Neutrophil (primary cell): ENCODE results near the gene USP13.

ENCODE experiments used
- H3K27ac ChIP-seq: fragments of 200-600 bp; sonication (generic); 2 replicates; pipeline ENCODE4 v1.5.1; 2016; ENCODE audit warnings: mild to moderate bottlenecking, moderate library complexity
- H3K27me3 ChIP-seq: fragments of 200-600 bp; sonication (generic); 2 replicates; pipeline ENCODE4 v1.6.0; 2016; ENCODE audit warnings: mild to moderate bottlenecking
- H3K36me3 ChIP-seq: fragments of 200-600 bp; sonication (generic); 2 replicates; pipeline ENCODE4 v1.5.1; 2017
- H3K4me1 ChIP-seq, 2 experiments: fragments of 200-600 bp in 1 of 2; sonication (generic) in 1 of 2; 1 replicate in 1 of 2; 2 replicates in 1 of 2; pipeline versions ENCODE4 v1.5.1 to v1.6.1; 2013 to 2016; ENCODE audit warnings: low read depth in 1 of 2, low read length in 1 of 2, mild to moderate bottlenecking in 1 of 2, moderate library complexity in 1 of 2; ENCODE audit not compliant: control insufficient read depth in 1 of 2, insufficient read depth in 1 of 2
- H3K4me3 ChIP-seq, 2 experiments: fragments of 200-600 bp in 1 of 2; sonication (generic) in 1 of 2; 1 replicate in 1 of 2; 2 replicates in 1 of 2; pipeline ENCODE4 v1.5.1; 2013 to 2016; ENCODE audit warnings: low read depth in 1 of 2, low read length in 1 of 2, mild to moderate bottlenecking in 1 of 2, moderate library complexity in 1 of 2
- H3K9me3 ChIP-seq: fragments of 200-600 bp; sonication (generic); 2 replicates; pipeline ENCODE4 v1.5.1; 2016
- TF ChIP-seq, protein P1 (sequence below): fragments of 200-600 bp; sonication (generic); IDR thresholded peaks from 2 replicates; pipeline ENCODE4 v1.5.1; 2016; ENCODE audit warnings: antibody characterized with exemption

USP13 gene

GRCh38 chr3:179812096-179812382 is 159.2 kb downstream of the USP13 start:
- no peaks in the 10 kb centered on the region for H3K27me3 ChIP-seq
- H3K9me3 ChIP-seq, result no peaks in the 10 kb centered on the region
- no peak overlapping the region for H3K27ac ChIP-seq
- H3K4me1 ChIP-seq, result no peaks in the 10 kb centered on the region
- TF ChIP-seq, protein P1, sequence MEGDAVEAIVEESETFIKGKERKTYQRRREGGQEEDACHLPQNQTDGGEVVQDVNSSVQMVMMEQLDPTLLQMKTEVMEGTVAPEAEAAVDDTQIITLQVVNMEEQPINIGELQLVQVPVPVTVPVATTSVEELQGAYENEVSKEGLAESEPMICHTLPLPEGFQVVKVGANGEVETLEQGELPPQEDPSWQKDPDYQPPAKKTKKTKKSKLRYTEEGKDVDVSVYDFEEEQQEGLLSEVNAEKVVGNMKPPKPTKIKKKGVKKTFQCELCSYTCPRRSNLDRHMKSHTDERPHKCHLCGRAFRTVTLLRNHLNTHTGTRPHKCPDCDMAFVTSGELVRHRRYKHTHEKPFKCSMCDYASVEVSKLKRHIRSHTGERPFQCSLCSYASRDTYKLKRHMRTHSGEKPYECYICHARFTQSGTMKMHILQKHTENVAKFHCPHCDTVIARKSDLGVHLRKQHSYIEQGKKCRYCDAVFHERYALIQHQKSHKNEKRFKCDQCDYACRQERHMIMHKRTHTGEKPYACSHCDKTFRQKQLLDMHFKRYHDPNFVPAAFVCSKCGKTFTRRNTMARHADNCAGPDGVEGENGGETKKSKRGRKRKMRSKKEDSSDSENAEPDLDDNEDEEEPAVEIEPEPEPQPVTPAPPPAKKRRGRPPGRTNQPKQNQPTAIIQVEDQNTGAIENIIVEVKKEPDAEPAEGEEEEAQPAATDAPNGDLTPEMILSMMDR, result no peak
- no peaks in the 10 kb centered on the region for H3K36me3 ChIP-seq
- no peak overlapping the region for H3K4me3 ChIP-seq

- no peaks in the 10 kb centered on the region for H3K4me1 ChIP-seq
- no peak overlapping the region for H3K27ac ChIP-seq
- TF ChIP-seq, protein P1, result no peak
- peaks cover 33% of the 10 kb centered on the region for H3K27me3 ChIP-seq
- no peak overlapping the region for H3K4me3 ChIP-seq
- no peaks in the 10 kb centered on the region for H3K36me3 ChIP-seq
- H3K9me3 ChIP-seq, result no peaks in the 10 kb centered on the region
Observed at GRCh38 chr3:179819379-179819778, 166.5 kb downstream of the USP13 start.

DNA sequence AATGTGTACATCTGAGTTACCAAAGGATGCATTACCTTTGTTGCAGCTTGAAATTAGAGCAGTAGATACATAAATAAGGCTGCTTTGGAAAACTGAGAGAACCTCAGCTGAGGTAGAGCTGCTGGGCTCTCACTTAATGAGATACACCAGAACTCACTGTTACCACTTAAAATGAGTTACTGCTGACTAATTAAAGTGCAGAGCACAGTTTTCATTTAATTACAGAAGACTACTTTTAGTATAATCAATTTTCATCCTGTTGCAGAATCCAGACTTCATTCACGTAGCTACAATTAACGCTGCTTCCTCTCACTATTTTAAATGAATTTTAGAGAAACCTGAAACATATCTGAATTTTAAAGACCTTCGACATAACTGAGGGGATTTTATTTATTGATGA is 169.5 kb downstream of the USP13 start:
- H3K9me3 ChIP-seq, result no peaks in the 10 kb centered on the region
- H3K27ac ChIP-seq, result no peak overlapping the region
- peaks cover 33% of the 10 kb centered on the region for H3K27me3 ChIP-seq
- no peak overlapping the region for H3K4me3 ChIP-seq
- no peaks in the 10 kb centered on the region for H3K4me1 ChIP-seq
- no peaks in the 10 kb centered on the region for H3K36me3 ChIP-seq
- TF ChIP-seq, protein P1, result no peak

- H3K9me3 ChIP-seq, result no peaks in the 10 kb centered on the region
Observed at GRCh38 chr3:179825527-179826246, 172.8 kb downstream of the USP13 start.

GRCh38 chr3:179826247-179826637 is 173.4 kb downstream of the USP13 start:
- TF ChIP-seq, protein P1, result no peak
- Histone ChIP-seq H3K27me3 (peaks cover 22% of the 10 kb centered on the region), H3K9me3 (no peaks in the 10 kb centered on the region), H3K36me3 (no peaks in the 10 kb centered on the region), H3K27ac (no peak overlapping the region), H3K4me3 (no peak overlapping the region), H3K4me1 (no peaks in the 10 kb centered on the region)

More at GRCh38 chr3:179825527-179826246, 172.8 kb downstream of the USP13 start:
- TF ChIP-seq, protein P1, result no peak
- Histone ChIP-seq H3K27ac (no peak overlapping the region), H3K27me3 (peaks cover 27% of the 10 kb centered on the region), H3K4me1 (no peaks in the 10 kb centered on the region), H3K36me3 (no peaks in the 10 kb centered on the region), H3K4me3 (no peak overlapping the region)

DNA sequence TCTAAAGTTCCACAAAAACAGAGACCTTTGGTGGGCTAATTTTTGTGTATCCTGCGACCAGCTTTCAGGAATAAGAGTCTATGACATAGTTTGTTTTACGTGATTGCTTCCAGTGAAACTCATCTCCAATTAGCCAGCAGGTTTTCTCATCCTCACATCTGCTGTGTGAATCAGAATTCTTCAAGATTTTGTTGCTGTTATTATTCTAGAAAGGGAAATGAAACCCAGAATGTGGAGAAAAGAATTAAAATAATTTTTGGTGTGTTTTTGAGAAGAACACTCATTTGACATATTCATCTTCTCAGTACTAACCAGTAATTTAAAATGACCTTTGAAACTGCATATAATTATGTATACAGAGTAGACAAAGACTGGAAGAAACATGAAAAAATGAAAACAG is 175.9 kb downstream of the USP13 start:
- no peak overlapping the region for H3K27ac ChIP-seq

More for the DNA sequence above, 175.9 kb downstream of the USP13 start:
- no peak overlapping the region for H3K4me3 ChIP-seq
- TF ChIP-seq, protein P1, result no peak
- H3K9me3 ChIP-seq, result no peaks in the 10 kb centered on the region
- H3K4me1 ChIP-seq, result no peaks in the 10 kb centered on the region
- no peaks in the 10 kb centered on the region for H3K27me3 ChIP-seq
- H3K36me3 ChIP-seq, result no peaks in the 10 kb centered on the region
